HG03565 (cell line): ENCODE results near the gene LRRC28.

Source experiments
- ATAC-seq: cut with Tn5 transposase; IDR thresholded peaks from one replicate; pipeline ENCODE4 v1.9.1; 2021; ENCODE audit warnings: mild to moderate bottlenecking, moderate library complexity; ENCODE audit not compliant: unreplicated experiment

LRRC28 gene

GRCh38 chr15:99433757-99434450 is 182.6 kb downstream of the LRRC28 start:
- no peak for ATAC-seq

GRCh38 chr15:99434506-99435112 is 183.3 kb downstream of the LRRC28 start:
- ATAC-seq = no peak

- no peak for ATAC-seq
Observed at GRCh38 chr15:99435113-99435695, 183.9 kb downstream of the LRRC28 start.

- no peak for ATAC-seq
Observed at GRCh38 chr15:99435877-99436541, 184.7 kb downstream of the LRRC28 start.

GRCh38 chr15:99436542-99437314 is 185.4 kb downstream of the LRRC28 start:
- ATAC-seq = no peak

GRCh38 chr15:99437315-99438223 is 186.3 kb downstream of the LRRC28 start:
- no peak for ATAC-seq

- ATAC-seq = no peak
Observed at GRCh38 chr15:99438224-99438585, 186.9 kb downstream of the LRRC28 start.

- ATAC-seq = no peak
Observed at GRCh38 chr15:99438691-99439523, 187.6 kb downstream of the LRRC28 start.

- no peak for ATAC-seq
Observed at GRCh38 chr15:99439524-99439835, 188.2 kb downstream of the LRRC28 start.

GRCh38 chr15:99440029-99440428 is 188.7 kb downstream of the LRRC28 start:
- no peak for ATAC-seq
